Stimulated activated CD8-positive, alpha-beta memory T cell treated with anti-CD3 and anti-CD28 coated beads, Interleukin-15, amount 100 ng/mL, for 4 hours (primary cell): ENCODE results near the gene TRIM23.

Source experiments
- DNase-seq, 2 donors: peaks; one replicate each; pipeline ENCODE4 v3.0.0-alpha.2; 2020; ENCODE audit warnings: low read depth in 2 of 2

Gene TRIM23

DNA sequence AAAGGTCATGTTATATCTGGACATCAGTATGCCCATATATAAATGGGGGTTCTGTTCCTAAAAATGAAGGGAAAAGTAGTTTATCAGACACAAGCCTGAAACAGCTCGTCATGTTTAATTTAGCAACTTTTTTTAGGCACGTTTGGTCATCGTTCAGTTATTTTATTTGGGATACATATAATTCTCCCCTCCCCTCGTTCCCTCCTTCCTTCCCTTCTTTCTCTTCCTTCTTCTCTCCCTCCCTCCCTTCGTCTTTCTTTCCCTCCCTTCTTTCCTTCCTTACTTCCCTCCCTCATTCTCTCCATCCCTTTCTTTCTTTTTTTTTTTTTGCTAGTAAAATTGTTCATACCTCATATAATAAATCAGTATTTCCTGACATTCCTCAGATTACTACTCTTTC is 57.6 kb downstream of the TRIM23 start:
- no peak for DNase-seq

DNA sequence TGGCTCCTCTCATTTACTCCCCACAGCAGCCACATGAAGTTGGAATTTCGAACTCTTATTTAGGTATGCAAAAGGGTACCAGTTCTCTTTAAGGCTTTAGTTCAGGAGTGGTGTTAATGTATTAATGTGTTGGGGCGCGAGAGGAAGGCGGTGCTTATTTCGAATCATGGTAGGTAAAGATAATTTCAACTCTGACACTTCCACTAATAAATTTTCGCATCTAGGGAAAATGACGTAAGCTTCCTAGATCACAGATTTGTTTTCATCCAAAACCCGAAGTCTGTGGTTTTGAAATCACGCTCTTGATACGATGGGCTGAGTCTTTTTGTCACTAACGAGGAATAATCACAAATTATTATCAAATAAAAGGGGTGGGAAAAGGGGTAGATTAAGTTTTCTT is 60.4 kb downstream of the TRIM23 start:
- no peak for DNase-seq

DNA sequence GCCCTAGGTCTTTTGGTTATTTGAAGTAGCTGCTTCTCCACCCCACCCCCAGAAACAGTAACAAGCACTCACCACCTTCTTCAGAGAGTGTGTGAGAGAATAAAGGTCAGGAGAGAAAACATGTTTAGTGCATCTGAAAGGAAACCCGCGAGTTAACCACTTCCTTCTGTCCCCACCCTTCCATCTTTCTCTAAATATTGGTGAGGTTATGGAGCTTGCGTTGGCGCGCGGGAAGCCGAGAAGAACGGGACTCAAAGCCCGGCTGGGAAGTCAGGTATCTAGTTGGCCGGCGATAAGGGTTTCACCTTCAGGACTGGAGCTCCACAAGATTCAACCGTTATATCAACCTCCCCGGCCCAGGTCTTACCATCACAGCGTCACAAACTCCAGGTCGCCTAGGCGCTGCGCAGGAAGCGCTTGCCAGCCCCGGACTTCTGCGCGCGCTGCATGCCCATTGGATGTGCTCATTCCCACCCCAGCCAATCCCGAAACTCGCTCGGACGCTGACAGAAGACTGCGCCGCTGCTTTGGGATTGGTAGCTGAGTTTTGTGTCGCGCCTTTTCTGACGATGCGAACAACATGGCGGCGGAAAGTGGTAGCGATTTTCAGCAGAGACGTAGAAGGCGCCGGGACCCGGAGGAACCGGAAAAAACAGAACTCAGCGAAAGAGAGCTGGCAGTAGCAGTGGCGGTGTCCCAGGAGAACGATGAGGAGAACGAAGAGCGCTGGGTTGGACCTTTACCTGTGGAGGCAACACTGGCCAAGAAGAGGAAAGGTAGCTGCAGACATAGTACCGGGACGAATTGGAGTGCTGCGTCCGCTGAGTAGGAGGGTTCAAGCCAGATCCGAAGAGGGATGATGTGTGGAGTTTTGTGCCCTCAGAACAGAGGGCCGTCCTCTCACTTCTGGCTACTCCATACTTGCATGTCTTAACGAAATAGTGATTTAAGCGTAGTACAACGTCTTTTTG is 61.1 kb downstream of the TRIM23 start, which contains the start of the genes CENPK and PPWD1:
Gene CENPK (minus strand): TSS at position 438 of the 971 bp plus-strand sequence. CDS start 8,261 bp downstream, outside the sequence.
Gene PPWD1 (plus strand): TSS at position 566 of the 971 bp plus-strand sequence. CDS start 15 bp downstream, at position 581.
- peak; percentile 87 to 91 for DNase-seq

- DNase-seq: no peak
Measured at GRCh38 chr5:65556718-65557117, 67.4 kb downstream of the TRIM23 start.

GRCh38 chr5:65556181-65556580 is 68.0 kb downstream of the TRIM23 start:
- DNase-seq: no peak

- DNase-seq: no peak
Measured at GRCh38 chr5:65555287-65555686, 68.8 kb downstream of the TRIM23 start.

DNA sequence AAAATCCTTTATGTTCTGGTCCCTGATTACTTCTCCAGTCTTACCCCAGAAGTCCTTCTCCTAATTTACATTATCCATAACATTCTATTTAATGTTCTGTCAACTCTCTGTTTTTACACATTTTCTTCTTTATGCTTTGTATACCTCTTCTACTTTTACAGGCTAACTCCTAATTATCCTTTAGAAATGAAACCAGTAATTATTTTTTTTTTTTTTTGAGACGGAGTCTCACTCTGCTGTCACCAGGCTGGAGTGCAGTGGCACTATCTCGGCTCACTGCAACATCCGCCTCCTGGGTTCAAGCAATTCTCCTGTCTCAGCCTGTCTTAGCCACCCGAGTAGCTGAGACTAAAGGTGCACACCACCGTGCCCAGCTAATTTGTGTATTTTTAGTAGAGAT is 70.2 kb downstream of the TRIM23 start:
- DNase-seq: no peak

DNA sequence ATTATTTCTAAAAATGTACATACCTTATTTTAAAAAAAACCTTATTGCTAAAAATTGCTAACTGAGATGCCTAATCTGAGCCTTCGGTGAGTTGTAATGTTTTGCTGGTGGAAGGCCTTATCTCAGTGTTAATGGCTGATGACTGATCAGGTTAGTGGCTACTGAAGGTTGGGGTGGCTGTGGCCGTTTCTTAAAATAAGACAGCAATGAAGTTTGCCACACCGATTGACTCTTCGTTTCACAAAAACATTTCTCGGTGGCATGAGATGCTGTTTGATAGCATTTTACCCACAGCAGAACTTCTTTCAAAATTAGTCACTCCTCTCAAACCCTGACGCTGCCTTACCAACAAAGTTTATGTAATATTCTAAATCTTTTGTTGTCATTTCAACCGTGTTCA is 75.9 kb downstream of the TRIM23 start:
- no peak for DNase-seq

DNA sequence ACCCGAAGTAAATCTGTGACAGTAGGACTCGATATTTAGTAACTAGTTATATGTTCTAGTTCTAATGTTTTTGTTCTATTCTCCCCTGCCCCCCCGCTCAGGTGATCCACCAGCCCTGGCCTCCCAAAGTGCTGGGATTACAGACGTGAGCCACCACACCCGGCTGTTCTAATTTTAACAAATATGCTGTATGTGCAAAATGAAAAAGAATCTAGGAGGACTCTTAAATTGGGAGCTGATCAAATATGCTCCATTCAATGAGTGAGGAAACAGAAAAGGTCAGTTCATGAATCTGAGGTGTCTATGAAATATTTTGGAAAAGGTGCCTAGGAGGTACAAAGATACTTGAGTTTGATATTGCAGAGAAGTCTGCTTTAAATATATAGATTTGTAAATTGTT is 78.0 kb downstream of the TRIM23 start:
- no peak for DNase-seq

- no peak for DNase-seq
Measured at GRCh38 chr5:65544473-65544872, 79.7 kb downstream of the TRIM23 start.

DNA sequence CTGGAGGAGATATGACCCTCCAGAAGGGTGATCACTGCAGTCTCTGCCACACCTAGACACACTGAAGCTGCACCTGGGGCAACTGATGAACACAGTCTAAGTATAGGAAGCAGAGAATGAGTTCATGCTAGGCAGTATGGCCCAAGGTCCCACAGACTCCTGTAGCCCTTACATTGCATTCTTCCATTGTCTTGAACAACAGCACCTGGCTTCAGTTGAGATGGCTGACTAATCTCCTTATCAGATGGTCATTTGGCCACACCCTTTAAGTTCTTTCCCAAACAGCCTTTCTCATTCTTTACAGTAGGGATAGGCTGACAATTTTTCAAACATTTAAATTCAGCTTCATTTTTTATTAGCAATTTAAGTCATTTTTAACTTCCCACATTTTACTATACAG is 84.3 kb downstream of the TRIM23 start:
- DNase-seq: no peak
